HT1080 (cell line): ENCODE data around the gene PRR12. TPM values are rescaled to one million over a fixed set of nuclear protein-coding genes. Genes with fewer than 3 reads are reported as not detected.
"Not testable (repeated sequence)": the region's sequence is repeated elsewhere in the genome, so short reads cannot be mapped to it uniquely, and the experiment has no call there.

Source experiments
- DNase-seq: peaks from one replicate; pipeline ENCODE4 v3.0.0-alpha.2; 2015; ENCODE audit warnings: low read depth
- total RNA-seq: library from RNA; depleted of rRNA; stranded (reverse); fragments of >200 nt; shearing (Covaris generic); gene quantifications from 2 replicates; pipeline ENCODE4 v1.2.3, GENCODE V29; 2014

Gene PRR12
- total RNA-seq, 1 experiment from 2014 or later: 6.5 TPM

GRCh38 chr19:49616532-49616931 is 25.6 kb downstream of the PRR12 start:
- DNase-seq: no peak

- DNase-seq: no peak
These were observed 26.0 kb downstream of the PRR12 start for GRCh38 chr19:49616945-49617344.

DNA sequence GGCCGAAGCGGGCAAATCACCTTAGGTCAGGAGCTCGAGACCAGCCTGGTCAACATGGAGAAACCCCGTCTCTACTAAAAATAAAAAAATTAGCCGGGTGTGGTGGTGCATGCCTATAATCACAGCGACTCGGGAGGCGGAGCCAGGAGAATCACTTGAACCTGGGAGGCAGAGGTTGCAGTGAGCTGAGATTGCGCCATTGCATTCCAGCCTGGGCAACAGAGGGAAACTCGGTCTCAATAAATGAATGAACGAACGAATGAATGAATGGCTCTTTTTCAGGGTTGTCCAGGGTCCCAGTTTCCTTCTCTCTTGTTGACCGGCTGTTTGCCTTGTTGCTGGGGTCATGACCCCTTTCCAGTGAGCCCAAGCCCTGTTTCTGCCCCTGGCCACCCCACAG is 26.9 kb downstream of the PRR12 start:
- DNase-seq: not testable (repeated sequence)

GRCh38 chr19:49624967-49625910 is 34.3 kb downstream of the PRR12 start:
- DNase-seq: no peak

DNA sequence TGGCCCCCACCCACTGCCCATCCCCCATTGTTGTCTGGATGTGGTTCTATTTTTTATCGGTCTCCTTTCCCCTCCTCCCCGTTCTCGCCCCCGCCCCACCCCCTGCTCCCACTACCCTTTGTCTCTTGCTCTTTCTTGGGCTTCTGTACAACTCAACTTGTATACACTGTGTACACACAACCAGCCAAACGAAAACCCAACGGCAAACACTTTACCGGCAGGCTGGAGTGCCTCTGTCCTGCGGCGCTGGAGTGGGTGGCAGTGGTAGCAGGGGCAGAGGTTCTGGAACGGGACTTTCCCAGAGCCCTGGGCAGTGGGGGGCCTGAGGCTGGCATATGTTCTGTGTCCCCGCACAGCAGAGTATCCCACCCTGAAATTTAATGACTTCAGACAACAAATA is 35.2 kb downstream of the PRR12 start:
- DNase-seq: no peak

- DNase-seq: no peak
These were observed 38.7 kb downstream of the PRR12 start for GRCh38 chr19:49629659-49630058.

DNA sequence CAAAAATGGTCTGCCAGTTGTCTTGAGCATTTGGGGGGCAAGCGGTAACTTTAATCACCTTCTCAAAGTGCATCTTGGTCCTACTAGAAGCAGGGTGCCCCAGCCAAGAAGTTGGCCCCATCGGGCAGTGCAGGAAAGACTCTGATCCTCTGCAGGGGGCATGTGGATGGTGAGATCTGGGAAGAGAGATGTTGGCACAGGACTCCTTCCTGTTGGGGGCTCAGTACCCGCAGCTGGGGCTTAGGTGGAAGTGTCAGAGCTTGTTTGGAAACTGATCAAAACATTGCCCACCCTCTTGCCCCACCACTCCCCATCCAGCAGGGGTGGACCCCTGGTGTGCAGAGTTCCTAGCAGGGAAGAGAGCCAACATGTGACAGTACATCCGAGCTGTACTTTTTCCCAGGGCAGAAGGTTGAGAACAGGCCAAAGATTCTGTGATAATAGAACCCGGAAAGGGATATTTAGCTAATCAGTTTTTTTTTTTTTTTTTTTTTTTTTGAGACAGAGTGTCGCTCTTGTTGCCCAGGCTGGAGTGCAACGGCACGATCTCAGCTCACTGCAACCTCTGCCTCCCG is 40.1 kb downstream of the PRR12 start:
- DNase-seq: no peak

DNA sequence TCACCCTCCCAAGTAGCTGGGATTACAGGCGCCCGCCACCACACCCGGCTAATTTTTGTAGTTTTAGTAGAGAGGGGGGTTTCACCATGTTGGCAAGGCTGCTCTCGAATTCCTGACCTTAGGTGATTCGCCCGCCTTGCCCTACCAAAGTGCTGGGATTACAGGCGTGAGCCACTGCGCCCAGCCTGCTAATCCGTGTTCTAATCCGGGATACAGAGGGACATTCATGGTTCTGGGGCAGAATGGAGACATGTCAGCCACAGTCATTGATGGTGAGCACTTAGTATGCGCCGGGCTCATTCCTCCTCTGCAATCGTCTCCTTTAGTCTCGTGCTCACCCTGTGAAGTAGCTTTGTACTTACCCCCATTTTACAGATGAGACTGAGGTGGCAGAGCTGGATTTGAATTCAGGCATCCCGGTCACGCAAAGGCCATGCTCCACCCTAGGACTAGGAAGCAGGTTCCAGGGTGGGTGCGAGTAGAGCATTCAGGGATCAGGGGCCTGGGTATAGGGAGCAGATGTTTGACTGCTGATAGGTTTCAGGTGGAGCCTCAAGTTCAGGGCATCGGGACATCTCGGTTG is 40.7 kb downstream of the PRR12 start:
- DNase-seq: no peak

- DNase-seq: no peak
These were observed 41.6 kb downstream of the PRR12 start for GRCh38 chr19:49632576-49632975.

GRCh38 chr19:49633273-49633672 is 42.3 kb downstream of the PRR12 start:
- DNase-seq: not testable (repeated sequence)

DNA sequence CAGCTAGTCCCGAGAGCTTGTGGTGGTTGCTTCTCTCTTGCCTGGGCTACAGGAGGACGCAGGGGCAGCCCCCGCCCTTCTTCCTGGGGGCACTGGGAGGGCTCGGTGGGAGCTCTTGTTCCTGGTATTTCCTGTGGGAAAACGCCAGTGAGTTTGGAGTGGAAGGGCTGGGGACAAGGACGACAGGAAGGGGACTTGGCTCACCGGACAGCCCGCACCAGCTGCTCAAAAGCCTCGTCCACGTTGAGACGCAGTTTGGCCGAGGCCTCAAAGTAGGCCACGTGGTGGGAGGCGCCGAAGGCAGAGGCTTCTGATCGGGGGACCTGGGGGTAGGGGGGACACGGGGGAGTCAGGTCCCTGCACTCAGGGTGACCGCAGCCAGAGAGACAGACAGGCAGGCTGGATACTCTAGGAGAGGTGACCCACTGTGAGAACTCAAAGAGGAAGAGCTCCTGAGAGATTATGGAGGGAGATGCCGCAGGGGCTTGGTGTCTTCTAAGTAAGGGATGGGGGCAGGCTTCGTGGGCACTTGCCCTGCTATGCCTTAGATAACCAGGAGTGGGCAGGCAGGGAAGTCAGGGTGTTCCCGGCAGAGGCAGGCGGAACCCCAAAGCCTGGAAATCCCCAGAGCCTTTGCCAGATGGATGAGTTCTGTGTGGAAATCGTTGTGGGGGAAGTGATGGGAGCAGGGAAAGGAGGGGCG is 44.7 kb downstream of the PRR12 start:
- DNase-seq: no peak

DNA sequence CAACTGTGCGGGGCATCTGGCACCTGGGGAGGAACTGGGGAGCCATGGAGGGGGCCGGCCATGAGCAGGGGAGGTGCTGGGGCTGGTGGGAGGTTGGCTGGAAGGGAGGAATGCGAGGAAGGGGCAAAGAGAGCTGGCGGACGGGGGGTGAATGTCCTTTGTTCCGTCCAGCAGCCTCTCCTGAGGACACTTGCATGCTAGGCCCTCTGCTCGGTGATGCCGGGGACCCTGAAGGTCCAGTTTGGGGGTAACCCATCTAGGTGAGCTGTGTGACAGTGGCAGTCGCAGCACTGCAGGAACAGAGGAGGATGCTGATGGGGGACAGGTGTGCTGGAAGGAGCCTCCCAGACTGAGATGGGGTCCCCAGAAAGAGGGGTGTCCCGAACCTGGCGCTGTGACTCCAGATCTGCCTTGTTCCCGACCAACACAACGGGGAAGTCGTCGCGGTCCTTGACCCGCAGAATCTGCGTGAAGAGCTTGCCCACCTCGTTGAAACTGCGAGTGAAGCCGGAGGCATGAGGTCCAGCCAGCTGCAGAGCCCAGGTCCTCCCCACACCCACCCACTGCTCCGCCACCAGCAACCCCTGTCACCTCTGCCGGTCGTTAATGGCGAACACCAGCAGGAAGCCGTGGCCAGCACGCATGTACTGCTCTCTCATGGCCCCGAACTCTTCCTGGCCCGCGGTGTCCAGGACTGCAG is 45.4 kb downstream of the PRR12 start:
- DNase-seq: no peak

DNA sequence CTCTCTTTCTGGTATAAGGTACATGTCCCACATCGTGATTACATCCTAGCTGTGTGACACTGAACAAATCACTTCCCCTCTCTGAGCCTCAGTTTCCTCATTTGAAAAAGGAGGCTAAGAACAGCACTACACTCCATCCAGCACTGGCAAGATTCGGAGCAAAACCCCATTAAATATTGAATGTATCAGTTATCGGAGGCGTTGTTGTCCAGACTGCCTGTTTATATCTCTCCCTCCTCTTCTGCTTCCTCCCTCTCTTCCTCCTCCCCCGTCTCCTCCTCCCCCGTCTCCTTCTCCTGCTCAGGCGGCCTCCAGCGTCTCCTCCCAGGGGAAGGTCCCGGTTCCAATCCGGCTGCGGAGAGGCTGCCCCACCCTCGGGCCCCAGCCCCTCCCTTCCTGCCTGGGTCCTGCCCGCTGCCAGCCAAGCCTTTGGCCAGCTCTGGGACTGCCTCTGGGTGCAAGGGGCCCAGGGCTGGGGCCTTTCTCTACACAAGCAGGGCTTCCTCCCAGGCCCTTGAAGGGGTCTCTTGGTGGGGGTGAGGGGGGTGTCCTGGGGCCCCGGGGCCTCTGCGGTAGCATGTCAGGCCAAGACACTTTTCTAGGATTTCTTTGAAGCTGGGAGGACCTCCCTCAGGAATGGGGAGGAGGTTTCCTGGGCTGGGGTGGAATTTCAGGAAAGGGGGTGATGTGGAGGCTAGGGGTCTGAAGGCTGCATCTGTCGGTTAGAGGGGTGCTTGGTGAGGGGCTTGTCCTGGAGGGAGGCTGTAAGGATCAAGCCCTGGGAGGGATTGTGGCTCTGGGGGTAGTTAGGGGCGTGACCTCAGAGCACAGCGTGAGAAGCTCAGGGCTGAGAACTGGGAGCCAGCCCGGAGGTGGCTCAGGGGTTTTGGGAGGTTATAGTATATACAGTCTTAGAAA is 47.1 kb downstream of the PRR12 start:
- peak; percentile 83 for DNase-seq

DNA sequence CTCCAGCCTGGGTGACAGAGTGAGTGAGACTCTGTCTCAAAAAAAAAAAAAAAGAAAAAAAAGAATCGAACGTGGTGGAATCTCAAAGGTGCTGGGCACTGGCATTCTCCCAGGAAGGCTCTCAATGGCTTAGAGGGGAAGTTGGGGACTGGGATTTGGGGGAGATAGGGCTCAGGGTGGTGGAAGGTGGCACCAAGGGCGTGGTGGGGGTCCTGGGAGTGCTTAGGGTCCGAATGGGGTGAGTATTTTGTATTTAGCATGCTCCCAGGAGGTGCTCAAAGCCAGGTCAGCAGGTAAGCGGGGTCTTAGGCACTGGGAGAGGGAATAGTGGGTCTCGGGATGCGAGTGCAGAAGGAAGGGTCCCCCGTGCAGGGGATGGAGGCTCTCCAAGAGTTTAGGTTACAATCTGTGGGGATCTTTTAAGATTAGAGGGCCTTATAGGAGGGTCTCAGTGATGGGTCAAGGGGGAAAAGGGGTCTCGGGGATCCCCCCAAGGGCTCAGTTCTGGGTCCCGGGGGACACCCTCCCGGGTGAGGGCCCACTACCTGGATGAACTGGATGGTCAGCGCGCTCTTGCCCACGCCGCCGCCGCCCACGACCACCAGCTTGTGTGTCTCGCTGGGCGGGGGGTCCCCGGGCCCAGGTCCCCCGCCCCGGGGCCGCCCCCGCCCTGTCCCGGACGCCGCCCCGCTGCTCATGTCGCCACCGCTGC is 48.6 kb downstream of the PRR12 start:
- no peak for DNase-seq

GRCh38 chr19:49640113-49640898 is 49.3 kb downstream of the PRR12 start, which contains the start of gene RRAS:
Gene RRAS (minus strand): TSS chr19:49640143. CDS start chr19:49640098, 45 bp downstream.
- peak; percentile 100 for DNase-seq

GRCh38 chr19:49641688-49642491 is 50.9 kb downstream of the PRR12 start, which contains the start of gene SCAF1:
Gene SCAF1 (plus strand): TSS chr19:49642209. CDS start chr19:49645027, 2,818 bp downstream.
- peak; percentile 100 for DNase-seq

DNA sequence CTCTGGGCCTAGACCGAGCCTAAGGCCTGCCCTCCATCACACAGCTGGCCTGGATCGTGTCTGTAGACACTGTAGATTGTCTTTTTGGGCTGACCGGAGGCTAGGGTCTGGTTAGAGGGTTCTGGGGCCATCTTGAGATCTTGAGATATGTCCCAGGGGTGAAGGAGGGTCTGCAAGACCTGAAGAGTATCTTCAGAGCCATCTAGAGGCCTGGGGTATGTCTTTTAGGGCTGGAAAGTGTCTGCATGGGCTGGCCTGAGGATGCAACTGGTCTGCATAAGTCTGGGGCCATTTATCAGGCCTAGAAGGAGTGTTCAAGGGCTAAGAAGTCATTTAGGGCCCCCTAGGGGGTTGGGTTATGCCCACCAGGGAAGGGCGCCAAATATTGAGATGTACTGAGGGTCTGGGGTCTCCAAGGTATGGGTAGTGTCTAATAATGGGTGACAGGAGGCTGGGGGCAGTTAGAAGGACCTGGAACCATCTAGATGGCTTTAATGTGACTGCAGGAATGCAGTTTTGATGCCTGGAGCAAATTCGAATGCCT is 51.6 kb downstream of the PRR12 start:
- no peak for DNase-seq
